GM18507 (cell line): ENCODE results near the gene NAMPT.

Source experiments
- DNase-seq: peaks from one replicate; pipeline ENCODE4 v3.0.0; 2011; ENCODE audit warnings: low read depth; ENCODE audit not compliant: insufficient read length; ENCODE audit errors: extremely low spot score
- FAIRE-seq: peaks from 2 replicates; lab custom pipeline; 2011; peaks lifted over from hg19 to GRCh38; lab: Jason Lieb, UNC

NAMPT gene

DNA sequence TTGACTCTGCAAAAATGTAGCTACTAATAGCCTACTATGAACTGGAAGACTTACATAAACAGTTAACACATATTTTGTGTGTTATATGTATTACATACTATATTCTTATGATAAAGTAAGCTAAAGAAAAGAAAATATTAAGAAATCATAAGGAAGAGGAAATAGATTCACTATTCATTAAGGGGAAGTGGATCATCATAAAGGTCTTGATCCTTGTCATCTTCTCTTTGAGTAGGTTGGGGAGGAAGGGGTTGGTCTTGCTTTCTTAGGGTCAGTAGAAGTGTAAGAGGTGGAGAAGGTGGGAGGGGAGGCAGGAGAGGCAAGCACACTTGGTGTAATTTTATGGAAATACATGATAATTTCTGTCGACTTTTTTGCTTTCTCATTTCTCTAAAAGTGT, 81.3 kb downstream of the NAMPT start:
- no peak for FAIRE-seq
- DNase-seq, result no peak

GRCh38 chr7:106201164-106201563, 83.6 kb downstream of the NAMPT start:
- FAIRE-seq, result no peak
- DNase-seq, result no peak

DNA sequence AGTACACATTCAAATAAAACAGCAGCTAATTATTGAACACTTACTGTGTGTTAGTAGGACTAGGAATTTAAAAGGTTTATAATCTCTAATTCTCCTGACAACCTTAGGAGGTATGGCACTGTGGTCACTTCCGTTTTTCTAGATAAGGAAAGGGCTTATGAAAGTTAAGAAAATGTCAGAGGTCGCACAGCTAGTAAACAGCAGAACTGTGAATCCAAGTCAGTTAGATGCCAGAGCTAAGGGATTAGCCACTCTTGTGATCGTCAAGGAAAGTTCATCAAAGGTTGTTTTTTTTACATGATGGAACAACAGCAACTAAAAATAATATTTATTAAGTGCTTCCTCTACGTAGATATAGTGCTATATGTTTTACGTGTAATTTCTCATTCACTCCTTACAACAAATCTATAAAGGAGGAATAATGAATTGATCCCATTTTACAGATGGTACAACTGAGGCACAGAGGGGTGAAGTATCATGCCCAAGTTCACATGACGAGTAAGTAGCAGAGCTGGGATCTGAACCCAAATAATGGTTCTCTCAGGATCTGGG, 84.9 kb downstream of the NAMPT start:
- DNase-seq (no peak), FAIRE-seq (no peak)

- DNase-seq (no peak), FAIRE-seq (no peak)
These were observed 85.8 kb downstream of the NAMPT start for GRCh38 chr7:106199024-106199423.
